Vagina (tissue), 2 donors: ENCODE data around the gene THSD7B.

ENCODE experiments used
- CTCF ChIP-seq, 3 experiments: fragments of 450-650 bp in 2 of 3; fragments of 200-600 bp in 1 of 3; sonication (generic) in 1 of 3; IDR thresholded peaks; one replicate each; pipeline ENCODE4 v1.5.1; 2017 to 2019; ENCODE audit warnings: antibody characterized with exemption in 3 of 3, mild to moderate bottlenecking in 2 of 3, moderate library complexity in 2 of 3
- POLR2A ChIP-seq, 2 donors: fragments of 450-650 bp; IDR thresholded peaks; one replicate each; pipeline ENCODE4 v1.6.1; 2017; ENCODE audit warnings: antibody characterized with exemption in 2 of 2, mild to moderate bottlenecking in 2 of 2, moderate library complexity in 2 of 2
- POLR2AphosphoS5 ChIP-seq, 2 donors: sonication (generic); formaldehyde crosslinking; IDR thresholded peaks; one replicate each; pipeline ENCODE4 v1.9.0; 2017; ENCODE audit warnings: antibody characterized with exemption in 2 of 2, mild to moderate bottlenecking in 2 of 2, low read depth in 1 of 2; ENCODE audit not compliant: insufficient read depth in 1 of 2

GRCh38 chr2:137190411-137191195 is 425.3 kb downstream of the THSD7B start:
- no peak for TF ChIP-seq CTCF (IDR thresholded peaks at IDR 0.05)
- no peak for TF ChIP-seq POLR2A (IDR thresholded peaks at IDR 0.05)
- TF ChIP-seq POLR2AphosphoS5 (IDR thresholded peaks at IDR 0.05; ENCODE audit: insufficient read depth in 1 of 2, low read depth in 1 of 2): no peak
